ENCODE data around the gene CHRDL2.

DNA sequence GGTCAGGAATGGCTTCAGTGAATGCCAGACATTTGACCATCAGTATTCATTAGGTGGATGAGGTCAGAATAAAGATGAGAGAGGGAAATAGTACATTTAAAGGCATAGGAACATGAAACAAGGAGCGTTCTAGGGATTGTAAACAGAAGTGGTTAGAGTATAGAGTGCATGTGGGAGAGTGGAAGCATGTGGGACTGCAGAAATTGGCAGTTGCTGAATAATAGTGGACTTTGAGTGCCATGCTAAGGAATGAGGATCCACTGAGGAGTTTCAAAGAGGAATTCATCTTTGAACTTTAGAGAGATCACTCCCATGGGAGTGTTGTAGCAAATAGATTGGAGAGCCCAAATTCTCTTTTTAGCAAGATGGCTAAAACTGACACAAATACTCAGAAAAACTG is 25.3 kb upstream of the CHRDL2 start:
- TF ChIP-seq EZH2phosphoT487 (IDR thresholded peaks at IDR 0.05; ENCODE audit: borderline replicate concordance, low read depth, low read length) = no peak
- TF ChIP-seq, protein P1, sequence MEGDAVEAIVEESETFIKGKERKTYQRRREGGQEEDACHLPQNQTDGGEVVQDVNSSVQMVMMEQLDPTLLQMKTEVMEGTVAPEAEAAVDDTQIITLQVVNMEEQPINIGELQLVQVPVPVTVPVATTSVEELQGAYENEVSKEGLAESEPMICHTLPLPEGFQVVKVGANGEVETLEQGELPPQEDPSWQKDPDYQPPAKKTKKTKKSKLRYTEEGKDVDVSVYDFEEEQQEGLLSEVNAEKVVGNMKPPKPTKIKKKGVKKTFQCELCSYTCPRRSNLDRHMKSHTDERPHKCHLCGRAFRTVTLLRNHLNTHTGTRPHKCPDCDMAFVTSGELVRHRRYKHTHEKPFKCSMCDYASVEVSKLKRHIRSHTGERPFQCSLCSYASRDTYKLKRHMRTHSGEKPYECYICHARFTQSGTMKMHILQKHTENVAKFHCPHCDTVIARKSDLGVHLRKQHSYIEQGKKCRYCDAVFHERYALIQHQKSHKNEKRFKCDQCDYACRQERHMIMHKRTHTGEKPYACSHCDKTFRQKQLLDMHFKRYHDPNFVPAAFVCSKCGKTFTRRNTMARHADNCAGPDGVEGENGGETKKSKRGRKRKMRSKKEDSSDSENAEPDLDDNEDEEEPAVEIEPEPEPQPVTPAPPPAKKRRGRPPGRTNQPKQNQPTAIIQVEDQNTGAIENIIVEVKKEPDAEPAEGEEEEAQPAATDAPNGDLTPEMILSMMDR (conservative IDR thresholded peaks at IDR 0.05; ENCODE audit: low read length) = no peak
